Vagina (tissue), 2 donors: Measurements from ENCODE around the gene BCDIN3D.

Experiments
- CTCF ChIP-seq, 3 experiments: fragments of 450-650 bp in 2 of 3; fragments of 200-600 bp in 1 of 3; sonication (generic) in 1 of 3; IDR thresholded peaks; one replicate each; pipeline ENCODE4 v1.5.1; 2017 to 2019; ENCODE audit warnings: antibody characterized with exemption in 3 of 3, mild to moderate bottlenecking in 2 of 3, moderate library complexity in 2 of 3
- POLR2AphosphoS5 ChIP-seq, 2 donors: sonication (generic); formaldehyde crosslinking; IDR thresholded peaks; one replicate each; pipeline ENCODE4 v1.9.0; 2017; ENCODE audit warnings: antibody characterized with exemption in 2 of 2, mild to moderate bottlenecking in 2 of 2, low read depth in 1 of 2; ENCODE audit not compliant: insufficient read depth in 1 of 2

GRCh38 chr12:49871263-49871561 is 28.3 kb upstream of the BCDIN3D start:
- TF ChIP-seq CTCF (IDR thresholded peaks at IDR 0.05) (no peak), POLR2AphosphoS5 (IDR thresholded peaks at IDR 0.05; ENCODE audit: insufficient read depth in 1 of 2, low read depth in 1 of 2) (no peak)
